NCI-H2227 treated with DMSO at 0.1 percent for 48 hours (cell line): ENCODE data around the gene KRTCAP3.
"Not testable (repeated sequence)": the region's sequence is repeated elsewhere in the genome, so short reads cannot be mapped to it uniquely, and the experiment has no call there.

Experiments used
- DNase-seq: peaks from one replicate; lab custom pipeline; 2025; lab: John Stamatoyannopoulos, UW

The KRTCAP3 gene

DNA sequence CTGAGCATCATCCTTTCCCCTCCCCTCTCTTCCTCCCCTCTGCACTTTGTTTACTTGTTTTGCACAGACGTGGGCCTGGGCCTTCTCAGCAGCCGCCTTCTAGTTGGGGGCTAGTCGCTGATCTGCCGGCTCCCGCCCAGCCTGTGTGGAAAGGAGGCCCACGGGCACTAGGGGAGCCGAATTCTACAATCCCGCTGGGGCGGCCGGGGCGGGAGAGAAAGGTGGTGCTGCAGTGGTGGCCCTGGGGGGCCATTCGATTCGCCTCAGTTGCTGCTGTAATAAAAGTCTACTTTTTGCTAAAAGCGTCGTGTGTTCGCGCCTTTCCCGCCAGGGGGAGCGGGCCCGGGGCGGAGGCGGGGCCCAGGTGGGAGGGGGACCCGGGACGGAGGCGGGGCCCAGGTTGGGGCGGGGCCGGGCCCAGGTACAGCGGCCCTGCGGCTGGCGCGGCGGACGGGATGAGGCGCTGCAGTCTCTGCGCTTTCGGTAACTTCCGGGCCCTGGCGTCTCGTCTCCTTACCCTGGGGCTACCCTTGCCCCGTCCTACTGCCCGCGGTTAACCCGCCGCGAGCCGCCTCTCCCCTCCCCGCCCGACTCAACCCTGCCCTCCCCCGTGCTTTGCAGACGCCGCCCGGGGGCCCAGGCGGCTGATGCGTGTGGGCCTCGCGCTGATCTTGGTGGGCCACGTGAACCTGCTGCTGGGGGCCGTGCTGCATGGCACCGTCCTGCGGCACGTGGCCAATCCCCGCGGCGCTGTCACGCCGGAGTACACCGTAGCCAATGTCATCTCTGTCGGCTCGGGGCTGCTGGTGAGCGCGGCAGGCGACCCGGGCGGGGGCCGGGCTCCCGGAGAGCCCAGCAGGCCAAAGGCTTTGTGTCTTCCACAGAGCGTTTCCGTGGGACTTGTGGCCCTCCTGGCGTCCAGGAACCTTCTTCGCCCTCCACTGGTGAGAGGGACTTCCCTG is at the start of gene KRTCAP3:
Gene KRTCAP3 (plus strand): TSS at position 424 of the 962 bp plus-strand sequence. CDS start 32 bp downstream, at position 456.
- DNase-seq: no peak

GRCh38 chr2:27393225-27393624 is 49.0 kb upstream of the KRTCAP3 start:
- no peak for DNase-seq

- no peak for DNase-seq
These were observed 43.2 kb upstream of the KRTCAP3 start for GRCh38 chr2:27398962-27399361.

DNA sequence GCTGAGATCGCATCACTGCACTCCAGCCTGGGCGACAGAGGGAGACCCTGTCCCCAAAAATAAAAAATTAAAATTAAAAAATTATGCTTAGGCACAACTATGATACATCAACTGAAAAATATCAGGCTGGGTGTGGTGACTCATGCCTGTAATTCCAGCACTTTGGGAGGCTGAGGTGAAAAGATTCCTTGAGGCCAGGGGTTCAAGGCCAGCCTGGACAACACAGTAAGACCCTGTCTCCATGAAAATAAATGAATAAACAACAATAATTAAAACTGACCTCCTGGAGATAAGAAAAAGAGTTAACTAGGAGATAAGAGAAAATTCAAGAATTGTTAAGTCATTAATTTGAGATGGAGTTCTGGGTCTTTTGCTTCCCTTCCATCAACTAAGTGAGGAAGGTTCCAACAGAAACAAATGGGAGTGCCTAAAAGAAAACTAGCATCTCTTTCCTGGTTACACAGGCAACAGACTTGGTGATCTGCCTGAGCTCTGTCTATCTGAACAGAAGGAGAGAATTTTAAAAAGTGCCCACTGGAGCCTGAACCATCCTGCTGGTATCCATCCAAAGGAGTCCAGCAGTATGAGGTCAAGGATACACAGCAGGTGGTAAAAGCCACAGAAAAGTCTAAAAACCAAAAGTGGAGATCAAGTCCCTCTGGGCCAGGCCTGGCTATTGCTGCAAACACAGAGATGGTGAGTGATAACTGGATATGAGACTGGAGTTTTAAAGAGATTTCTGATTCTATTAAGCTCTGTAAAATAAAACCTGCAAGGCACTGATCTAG is 41.6 kb upstream of the KRTCAP3 start:
- no peak for DNase-seq

DNA sequence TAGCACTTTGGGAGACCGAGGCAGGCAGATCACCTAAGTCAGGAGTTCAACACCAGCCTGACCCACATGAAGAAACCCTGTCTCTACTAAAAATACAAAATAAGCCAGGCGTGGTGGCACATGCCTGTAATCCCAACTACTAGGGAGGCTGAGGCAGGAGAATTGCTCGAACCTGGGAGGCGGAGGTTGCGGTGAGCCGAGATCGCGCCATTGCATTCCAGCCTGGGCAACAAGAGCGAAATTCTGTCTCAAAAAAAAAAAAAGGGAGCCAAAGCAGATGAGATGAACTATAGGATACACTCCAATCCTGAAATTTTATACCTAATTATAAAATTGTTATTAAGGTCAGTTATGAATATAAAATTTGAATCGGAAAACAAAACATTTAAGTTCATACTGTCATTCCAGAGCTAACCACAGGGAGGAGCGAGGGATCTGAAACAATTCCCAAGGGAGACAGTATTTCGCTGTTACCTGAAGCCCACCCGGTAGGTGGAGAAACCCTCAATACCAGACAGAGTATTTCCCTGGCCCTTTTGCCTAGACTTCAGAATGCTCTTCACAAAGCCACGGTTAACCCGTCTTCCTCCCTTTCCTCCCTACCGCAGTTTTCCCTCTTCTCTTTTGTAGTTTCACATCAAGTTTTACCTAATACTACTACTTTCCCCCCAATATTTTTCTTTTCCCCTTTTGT is 34.2 kb upstream of the KRTCAP3 start:
- DNase-seq: peak; percentile 47

DNA sequence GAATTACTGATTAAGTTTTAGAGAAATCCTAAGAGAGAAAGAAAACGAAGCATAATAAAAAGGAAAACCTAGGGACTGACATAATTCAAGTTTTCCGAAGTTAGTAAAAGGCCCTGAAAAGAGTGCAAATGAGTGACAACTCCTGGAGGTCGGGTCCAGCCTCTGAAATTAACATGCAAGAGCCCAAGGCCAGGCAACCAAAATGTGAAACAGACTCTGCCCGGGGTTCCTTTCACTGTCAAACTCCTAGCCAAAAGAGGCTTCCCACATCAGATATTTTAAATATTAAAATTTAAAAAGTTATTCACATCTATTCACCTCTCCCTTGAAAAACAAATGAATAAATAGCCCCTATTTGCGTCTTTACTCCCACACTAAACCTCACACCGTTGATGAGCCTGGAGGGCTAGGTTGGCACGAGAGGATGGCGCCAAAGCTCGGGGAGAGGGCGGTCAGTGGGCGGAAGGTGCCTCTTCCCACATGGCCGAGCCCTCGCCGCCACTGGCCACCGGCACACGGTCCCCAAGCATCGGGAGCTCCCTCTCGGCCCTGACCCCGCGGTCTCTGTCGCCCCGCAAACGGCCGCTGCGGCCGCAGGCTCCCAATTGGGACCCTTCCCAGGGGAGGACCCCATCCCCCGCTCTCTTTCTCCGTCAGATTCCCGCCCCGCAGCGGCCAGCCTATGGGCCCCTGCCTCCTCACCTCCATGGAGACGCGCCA is 33.4 kb upstream of the KRTCAP3 start:
- DNase-seq: no peak

DNA sequence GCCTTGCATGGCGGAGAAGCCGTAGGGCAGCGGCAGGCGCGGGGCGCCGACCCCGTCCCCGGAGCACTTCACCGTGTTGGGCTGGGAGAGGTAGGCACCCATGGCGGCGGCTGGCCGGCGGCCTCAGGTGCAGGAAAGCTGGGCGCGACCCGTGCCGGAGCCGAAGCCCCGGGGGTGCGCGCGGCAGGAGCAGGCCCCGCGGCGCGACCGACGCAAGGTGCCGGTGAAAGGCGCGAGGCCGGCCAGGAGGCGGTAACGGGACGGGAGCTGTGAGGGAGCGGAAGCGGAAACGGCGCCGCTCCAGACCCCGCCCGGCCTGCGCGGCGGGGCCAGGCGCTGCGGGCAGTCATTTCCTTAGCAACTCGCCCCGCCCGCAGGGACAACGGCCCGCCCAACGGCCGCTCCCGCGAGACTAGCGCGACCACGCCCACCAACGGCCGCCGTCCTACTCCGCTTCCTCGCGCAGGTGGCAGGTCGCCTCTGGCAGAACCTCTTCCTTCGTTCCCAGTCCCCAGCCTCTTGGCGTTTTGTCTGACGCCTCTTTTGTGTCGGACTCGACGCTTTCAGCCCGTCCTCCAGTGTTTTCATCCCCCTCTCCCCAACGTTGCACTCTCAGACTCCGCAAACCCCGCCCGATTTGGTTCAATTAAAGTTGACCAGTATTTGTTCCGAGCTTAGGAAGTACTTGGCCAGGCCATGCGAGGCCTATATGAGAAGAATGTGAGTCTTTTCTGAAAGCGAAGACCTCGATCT is 32.7 kb upstream of the KRTCAP3 start, which contains the start of gene PPM1G:
Gene PPM1G (minus strand): TSS at position 271 of the 753 bp plus-strand sequence. CDS start 169 bp downstream, at position 102.
- DNase-seq: peak; percentile 95

GRCh38 chr2:27412419-27413152 is 29.6 kb upstream of the KRTCAP3 start:
- no peak for DNase-seq

DNA sequence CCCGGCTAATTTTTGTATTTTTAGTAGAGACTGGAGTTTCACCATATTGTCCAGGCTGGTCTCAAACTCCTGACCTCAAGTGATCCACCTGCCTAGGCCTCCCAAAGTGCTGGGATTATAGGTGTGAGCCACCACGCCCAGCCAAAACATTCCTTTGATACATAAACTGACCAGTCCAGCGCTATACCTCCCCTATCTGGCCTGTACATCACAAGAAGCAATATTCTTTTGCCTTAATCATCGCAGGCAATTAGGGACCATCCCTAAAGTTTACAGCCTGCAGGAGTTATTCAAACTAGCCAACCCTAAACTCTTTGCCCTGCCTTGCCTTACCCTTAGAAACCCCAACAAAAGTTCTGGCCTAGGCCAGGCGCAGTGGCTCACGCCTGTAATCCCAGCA is 26.0 kb upstream of the KRTCAP3 start:
- no peak for DNase-seq

- DNase-seq: no peak
These were observed 21.2 kb upstream of the KRTCAP3 start for GRCh38 chr2:27420996-27421395.

GRCh38 chr2:27421660-27422250 is 20.4 kb upstream of the KRTCAP3 start:
- DNase-seq: no peak

DNA sequence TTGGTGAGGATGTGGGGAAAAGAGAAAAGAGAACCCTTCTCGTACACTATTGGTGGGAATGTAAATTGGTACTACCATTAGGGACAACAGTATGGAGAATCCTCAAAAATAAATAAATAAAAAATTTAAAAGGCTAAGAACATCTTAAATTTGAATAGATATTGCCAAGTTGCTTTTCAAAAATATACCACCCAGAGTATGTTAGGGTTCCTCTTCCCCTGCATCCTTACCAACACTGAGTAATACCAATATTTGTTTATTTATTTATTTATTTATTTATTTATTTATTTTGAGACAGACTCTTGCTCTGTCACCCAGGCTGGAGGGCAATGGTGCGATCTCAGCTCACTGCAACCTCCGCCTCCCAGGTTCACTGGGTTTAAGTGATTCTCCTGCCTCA is 19.2 kb upstream of the KRTCAP3 start:
- DNase-seq: no peak

GRCh38 chr2:27425039-27425438 is 17.1 kb upstream of the KRTCAP3 start:
- DNase-seq: not testable (repeated sequence)

DNA sequence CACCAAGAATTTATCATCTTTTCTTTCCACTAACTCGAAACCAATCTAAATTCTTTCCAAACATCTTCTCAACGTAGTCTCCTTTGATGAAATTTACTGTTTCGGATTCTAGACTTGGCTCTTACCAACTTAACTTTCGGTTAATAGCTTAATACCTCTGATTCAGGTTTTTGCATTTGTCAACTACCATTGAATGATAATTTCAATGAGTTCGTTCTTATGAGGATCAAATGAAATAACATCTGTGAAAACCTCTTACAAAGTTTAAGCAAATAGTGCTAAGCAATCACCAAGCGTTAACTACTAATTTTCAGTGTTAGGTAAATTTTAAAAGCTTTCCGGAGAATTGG is 14.3 kb upstream of the KRTCAP3 start:
- DNase-seq: peak; percentile 80

DNA sequence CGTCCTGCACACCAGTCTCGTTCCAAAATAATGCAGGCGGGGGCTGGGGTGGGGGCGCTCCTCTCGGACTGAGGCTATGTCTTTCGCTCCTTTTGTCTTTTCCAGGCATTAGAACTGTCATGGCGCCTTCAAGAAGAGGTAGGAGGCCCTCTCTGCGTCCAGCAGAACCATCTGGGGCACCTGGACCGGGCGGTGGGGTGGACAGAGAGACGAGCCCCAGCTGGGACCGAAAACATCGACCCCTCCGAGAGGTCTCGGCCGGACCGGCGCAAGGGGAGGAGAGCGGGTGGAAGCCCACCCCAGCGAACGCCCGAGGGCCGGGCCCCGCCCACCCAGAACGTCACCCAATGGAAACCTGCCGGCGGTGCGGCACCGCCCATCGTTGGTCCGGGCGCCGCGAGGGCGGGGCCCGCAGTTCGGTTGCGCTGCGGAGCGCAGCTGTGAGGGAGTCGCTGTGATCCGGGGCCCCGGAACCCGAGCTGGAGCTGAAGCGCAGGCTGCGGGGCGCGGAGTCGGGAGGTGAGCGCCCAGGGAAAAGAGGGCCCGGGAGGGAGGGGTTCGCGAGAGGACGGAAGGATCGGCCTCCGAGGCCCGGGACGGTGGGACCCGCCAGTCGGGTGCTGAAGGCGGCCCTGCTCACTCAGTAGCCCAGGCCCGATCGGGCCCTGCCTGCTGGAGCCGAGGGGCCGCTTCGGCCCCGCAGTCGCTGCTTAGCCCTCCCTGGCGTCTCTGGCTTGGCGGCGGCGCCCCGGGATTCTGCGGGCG is 13.8 kb upstream of the KRTCAP3 start, which contains the start of gene NRBP1:
Gene NRBP1 (plus strand): TSS at position 419 of the 765 bp plus-strand sequence. CDS start 4,643 bp downstream, outside the sequence.
- DNase-seq: peak; percentile 93

DNA sequence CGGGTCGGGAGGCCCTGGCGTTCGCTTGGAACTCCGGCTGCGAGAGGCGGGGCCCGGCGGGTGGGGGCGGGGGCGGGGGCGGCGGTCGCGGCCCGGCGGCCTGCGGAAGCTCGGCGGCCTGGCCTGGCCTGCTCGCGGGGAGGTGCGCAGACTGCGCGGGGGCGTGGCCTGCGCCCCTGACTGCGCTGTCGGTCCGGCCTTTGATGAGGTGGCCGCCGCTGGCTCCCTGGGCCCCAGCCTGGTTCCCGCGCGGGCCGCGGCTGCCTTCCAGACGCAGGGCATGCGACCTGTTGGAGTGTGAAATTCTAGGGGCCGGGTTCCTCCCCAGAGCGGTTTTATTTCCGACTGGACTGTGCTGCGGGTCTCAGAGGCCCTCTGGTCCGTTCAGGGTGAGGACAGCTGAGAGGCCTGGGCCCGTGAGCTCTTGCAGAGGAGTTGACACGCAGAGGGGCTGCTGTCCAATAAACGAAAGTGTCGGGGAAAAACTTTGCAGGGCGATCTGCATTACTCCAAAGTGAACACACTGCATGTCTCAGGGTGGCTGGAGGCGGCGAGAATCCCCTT is 13.1 kb upstream of the KRTCAP3 start:
- DNase-seq: peak; percentile 65

DNA sequence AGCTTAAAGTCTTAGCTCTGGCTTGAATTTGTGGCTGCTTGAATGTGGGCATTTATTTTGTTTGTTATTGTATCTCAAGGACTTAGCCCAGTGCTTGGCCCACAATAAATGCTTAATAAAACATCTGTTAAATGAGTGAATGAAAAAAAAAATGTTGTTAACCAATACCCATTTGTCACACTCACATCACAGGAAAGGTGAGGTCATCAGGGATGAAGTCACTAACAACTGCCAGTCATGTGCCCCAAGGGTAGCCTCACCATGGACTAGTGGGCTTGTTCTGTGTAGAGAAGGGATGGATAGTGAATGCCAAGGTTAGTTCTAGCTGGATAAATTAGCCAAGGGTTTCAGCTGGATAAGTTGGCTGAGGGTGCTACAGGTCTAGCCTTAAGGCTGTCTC is 10.8 kb upstream of the KRTCAP3 start:
- DNase-seq: no peak

- no peak for DNase-seq
These were observed 6.6 kb upstream of the KRTCAP3 start for GRCh38 chr2:27435628-27436027.
